Pons (tissue), 1 donor: ENCODE results near the gene RFFL.

Experiments
- DNase-seq: peaks from one replicate; pipeline ENCODE4 v3.0.0-alpha.2; 2016; ENCODE audit warnings: low spot score

The RFFL gene

GRCh38 chr17:35081638-35082037 is 18.1 kb upstream of the RFFL start:
- peak; percentile 79 for DNase-seq

DNA sequence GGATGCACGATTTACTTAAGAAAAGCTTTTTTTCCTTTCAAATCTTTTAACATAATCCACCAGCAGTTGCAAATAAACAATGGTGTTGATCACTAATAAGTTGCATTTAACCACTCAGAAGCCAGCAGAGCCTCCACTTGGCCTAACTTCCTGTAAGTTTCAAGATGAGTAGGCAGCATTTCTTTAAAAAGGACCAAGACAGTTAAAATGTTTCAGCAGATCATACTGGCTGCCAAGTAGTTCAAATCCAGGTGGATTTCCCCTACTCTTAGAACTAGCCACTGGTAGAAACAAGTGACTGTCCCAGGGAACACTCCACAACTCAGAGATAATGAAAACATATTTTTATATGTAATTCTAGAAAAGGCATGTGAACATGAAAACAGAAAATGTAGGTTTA is 17.0 kb upstream of the RFFL start:
- no peak for DNase-seq

- DNase-seq: no peak
These were observed 16.3 kb upstream of the RFFL start for GRCh38 chr17:35079547-35080423.

DNA sequence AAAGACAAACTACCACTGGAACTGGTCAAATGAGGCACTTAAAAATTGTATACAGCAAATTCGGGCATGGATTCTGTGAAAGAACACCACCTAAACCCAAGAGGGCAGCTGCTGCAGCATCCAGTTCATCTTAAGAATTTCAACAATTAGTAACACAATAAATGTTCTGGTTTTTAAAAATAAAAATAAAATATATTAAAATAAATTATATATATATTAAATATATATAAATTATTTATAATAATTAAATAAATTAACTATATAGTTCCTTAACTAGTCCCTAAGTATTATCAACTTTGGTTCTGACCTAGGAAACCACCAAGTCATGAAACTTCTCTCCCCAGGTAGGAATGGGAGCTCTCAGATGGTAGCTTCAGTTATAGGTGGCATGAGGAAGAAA is 13.4 kb upstream of the RFFL start:
- DNase-seq: no peak

- peak; percentile 97 for DNase-seq
These were observed 11.5 kb upstream of the RFFL start for GRCh38 chr17:35074711-35075707.

- no peak for DNase-seq
These were observed 10.6 kb upstream of the RFFL start for GRCh38 chr17:35073991-35074627.

DNA sequence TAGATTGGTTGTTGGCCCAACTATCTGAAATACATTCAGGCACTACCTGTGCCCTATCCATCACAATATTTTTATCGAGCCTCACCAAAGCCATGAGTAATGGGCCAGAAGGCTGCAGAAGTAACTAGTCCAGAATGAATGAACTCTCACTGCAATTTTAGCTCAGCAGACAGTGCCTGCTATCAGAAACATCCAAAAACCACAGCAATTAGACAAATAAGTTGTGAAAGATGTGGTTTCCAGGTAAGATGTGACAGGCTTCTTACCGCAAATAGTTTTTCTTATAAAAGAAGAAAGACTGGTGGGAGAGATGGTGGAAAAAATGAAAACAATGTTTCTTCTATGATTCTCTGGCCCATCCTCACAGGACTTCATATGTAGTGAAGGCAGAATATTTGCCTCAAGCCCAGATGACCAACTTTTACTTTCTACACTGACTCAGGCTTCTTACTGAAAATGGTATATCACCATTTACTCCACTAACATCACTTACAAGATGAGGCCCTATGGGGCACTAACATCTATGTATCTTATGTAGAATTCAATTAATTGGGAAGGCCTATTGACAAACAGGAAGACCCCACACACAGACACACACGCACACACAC is 9.8 kb upstream of the RFFL start:
- peak; percentile 49 for DNase-seq

DNA sequence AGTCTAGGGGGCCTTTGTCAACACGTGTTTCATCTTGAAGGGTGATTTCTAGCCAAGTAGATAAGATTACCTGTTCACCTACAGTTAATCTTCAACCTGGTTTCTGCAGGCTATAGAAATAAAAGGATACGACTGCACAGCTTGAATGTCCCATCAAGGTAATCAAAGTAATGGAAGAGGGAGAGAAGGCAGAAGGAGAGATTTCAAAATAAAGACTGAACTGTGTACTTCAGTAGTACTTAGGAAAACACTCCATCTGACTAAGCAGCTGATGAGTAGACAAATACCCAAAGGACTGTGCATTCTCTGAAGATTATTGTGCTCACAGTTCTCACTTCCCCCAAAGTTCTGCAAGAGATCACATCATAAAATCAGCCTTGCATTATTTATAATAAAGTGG is 5.8 kb upstream of the RFFL start:
- DNase-seq: peak; percentile 77

DNA sequence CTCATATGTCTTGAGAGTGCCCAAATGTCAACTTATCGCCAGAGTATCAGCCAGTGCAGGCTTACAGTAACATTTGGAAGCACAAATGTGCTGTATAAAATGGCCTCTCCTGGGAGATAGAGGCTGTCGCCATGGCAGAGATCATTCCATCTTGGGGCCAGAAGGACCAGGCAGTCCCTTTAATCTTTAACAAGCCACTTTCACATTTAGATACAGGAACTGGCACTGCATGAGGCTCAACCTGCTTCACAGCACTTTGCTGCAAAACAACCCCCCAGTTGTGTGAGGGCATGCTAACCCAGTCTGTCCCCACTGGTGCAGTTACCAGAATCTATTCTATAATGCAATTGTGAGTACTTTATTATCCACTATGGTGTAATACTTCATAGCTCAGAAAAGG is 4.7 kb upstream of the RFFL start:
- DNase-seq: no peak

DNA sequence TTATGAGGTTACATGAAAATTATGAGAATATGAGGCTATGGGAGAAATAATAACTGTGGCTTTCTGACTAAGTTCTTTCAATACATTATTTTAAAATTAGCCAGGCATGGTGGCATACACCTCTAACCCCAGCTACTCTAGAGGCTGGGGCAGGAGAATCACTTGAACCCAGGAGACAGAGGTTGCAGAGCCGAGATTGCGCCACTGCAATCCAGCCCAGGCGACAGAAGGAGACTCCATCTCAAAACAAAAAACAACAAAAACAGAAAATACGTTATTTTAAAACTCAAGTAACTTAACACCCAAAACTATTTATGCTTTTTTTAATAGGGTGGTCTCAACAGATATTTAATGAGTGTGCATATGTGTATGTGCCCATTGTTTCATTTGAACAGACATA is 2.4 kb upstream of the RFFL start:
- no peak for DNase-seq

DNA sequence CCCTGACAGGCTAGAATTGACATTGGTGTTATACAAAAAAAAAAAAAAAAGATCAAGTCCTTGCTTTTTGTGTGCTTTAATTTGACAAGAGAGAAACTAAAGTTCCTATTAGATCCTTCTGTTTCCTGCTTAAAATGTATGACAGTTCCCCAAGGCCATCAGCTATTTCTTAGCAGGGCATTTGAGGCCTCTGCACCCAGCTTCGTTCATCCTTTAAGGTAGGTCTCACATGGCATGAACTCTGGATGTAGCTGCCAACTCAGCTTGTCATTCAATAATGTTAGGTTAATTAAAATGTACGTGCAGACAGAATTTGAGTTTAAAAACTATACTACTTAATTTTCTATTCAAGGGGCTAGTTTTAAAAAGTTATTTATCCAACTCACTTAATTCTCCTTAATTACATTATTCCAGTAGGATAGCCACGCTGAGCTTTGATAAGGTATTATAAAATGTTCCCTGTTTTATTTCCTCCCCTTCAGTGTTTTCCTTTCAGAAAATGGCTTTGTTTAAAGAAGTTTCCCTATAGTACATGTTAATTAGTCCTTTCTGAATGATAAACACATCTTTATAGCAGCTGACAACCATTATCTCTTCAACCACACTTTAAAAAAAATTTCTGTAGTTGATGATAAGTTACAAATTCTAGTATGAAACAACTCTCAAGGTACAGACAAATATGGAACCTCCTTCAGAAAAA is 1.2 kb upstream of the RFFL start:
- no peak for DNase-seq

- DNase-seq: no peak
These were observed 1.2 kb downstream of the RFFL start for GRCh38 chr17:35062308-35062707.

DNA sequence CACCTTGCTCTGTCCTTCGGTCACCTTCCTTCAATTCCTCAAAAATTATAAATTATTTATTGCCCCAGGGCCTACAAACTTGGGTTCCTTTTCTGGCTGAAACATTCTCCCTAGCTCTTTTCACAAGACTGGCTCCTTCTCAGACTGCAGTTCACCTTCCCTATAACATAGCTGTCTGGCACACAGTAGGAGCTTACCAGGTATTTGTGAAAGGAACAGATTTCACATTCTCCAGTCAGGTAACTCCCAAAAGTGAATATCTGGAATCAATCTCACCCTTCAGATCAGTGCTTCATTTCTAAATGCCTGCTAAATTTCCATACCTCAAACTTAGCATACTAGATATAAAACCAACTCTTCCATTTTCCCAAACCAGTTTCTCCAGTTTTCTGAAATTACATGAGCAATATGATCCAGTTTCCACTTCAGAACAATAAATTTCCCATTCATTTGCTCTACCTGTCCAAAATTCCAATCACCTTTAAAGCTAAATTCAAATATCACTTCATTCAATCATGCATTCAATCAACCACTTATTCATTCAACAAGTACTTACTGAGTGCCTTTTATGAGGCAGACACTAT is 6.1 kb downstream of the RFFL start:
- DNase-seq: no peak

GRCh38 chr17:35056013-35056412 is 7.5 kb downstream of the RFFL start:
- no peak for DNase-seq

GRCh38 chr17:35053204-35053603 is 10.3 kb downstream of the RFFL start:
- no peak for DNase-seq

- DNase-seq: no peak
These were observed 10.7 kb downstream of the RFFL start for GRCh38 chr17:35052780-35053179.

DNA sequence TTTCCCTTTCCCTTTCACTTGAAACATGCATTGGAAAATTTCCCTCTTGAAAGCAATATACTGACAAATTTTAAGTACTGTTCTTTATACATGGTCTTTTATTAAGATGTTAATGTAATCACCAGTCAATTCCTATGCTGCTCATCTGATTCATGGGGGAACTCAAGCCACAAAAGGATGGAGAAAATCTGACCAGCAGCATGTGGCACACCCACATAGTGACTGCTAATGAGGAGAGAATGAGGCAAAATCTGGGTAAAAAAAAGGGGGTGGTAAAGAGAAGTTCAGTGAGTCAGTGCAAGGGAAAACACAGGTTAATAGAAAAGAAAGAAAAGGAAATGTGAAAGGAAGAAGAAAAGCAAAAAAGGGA is 11.3 kb downstream of the RFFL start:
- no peak for DNase-seq

DNA sequence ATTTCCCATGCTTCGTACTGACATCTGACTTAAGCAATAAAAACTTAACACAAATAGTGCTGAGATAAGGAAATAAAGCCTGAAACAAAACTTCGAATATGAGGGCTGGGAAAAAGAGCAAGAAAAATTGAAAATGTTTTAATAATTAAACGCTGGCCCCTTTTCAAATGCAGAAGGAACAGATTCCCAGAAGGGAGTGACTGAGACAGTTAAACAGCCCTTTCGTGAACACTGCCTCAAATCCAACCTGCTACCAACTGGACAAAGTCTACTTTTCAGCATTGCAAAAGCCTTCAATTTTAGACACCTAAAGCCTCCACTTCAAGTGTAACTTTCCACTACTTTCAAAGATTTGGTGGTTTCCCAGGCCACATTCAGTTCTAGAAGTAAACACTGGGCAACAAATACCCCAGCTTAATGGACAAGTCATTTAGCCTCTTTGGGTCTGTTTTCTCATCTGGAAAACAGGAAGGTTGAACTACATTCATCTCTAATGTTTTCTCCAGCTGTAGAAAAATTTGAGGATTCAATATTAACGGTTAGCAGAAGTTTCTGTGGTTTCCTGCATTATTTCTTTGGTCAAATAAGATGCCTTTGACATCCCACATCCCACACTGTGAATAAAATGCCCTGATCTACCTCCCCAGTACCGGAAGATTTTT is 11.8 kb downstream of the RFFL start:
- no peak for DNase-seq

DNA sequence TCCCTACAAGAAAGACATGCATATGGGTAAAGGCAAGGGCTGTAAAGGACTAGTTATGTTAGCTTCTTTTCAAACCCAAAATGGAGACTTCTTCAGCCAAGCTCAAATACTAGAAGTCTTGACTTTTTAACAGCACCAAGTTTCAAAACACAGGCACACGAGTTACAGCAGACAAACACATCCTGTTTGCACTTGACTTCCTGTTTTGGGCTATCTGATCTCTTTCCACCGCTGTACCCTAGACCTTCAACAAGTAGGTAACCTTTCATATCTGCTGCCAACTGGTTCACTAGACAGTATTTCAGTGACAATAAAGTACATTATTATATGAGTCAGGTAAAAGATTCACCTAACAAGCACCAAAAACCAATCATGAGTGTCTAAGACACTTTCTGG is 12.3 kb downstream of the RFFL start:
- DNase-seq: no peak

DNA sequence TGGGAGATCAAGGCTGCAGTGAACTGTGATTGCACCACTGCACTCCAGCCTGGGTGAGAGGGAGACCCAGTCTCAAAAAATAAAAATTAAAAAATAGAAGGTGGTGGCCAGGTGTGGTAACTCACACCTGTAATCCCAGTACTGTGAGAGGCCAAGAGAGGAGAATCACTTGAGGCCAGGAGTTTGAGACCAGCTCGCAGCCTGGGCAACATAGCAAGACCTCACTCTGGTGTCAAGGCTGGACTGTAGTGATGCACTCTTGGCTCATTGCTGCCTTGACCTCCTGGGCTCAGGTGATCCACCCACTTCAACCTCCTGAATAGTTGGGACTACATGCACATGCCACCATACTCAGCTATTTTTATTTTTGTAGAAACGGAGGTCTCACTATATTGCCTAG is 13.3 kb downstream of the RFFL start:
- DNase-seq: no peak
